Ishikawa (cell line): ENCODE measurements around the gene PPP1R12C.

Experiments
- EGR1 ChIP-seq: IDR thresholded peaks from 2 replicates; pipeline ENCODE4 v1.6.1; 2012
- EP300 ChIP-seq: IDR thresholded peaks from 2 replicates; pipeline ENCODE4 v1.6.1; 2012; ENCODE audit warnings: borderline replicate concordance
- FOXM1 ChIP-seq: IDR thresholded peaks from 2 replicates; pipeline ENCODE4 v1.6.1; 2012; ENCODE audit warnings: low read depth, borderline replicate concordance
- MAX ChIP-seq: IDR thresholded peaks from 2 replicates; pipeline ENCODE4 v1.6.1; 2012
- NFIC ChIP-seq: IDR thresholded peaks from 2 replicates; pipeline ENCODE4 v1.6.1; 2012
- RAD21 ChIP-seq: IDR thresholded peaks from 2 replicates; pipeline ENCODE4 v1.6.1; 2012; ENCODE audit warnings: low read depth
- REST ChIP-seq: IDR thresholded peaks from 2 replicates; pipeline ENCODE4 v1.6.1; 2012; ENCODE audit warnings: low read depth, mild to moderate bottlenecking
- TAF1 ChIP-seq: IDR thresholded peaks from 2 replicates; pipeline ENCODE4 v1.6.1; 2012; ENCODE audit warnings: low read depth, mild to moderate bottlenecking
- TCF12 ChIP-seq: IDR thresholded peaks from 2 replicates; pipeline ENCODE4 v1.6.1; 2012; ENCODE audit warnings: low read depth
- TEAD4 ChIP-seq: IDR thresholded peaks from 2 replicates; pipeline ENCODE4 v1.6.1; 2012
- USF1 ChIP-seq: IDR thresholded peaks from 2 replicates; pipeline ENCODE4 v1.6.1; 2012
- YY1 ChIP-seq: IDR thresholded peaks from 2 replicates; pipeline ENCODE4 v1.6.1; 2012; ENCODE audit warnings: low read depth
- ZBTB7A ChIP-seq: IDR thresholded peaks from 2 replicates; pipeline ENCODE4 v1.6.1; 2012; ENCODE audit warnings: low read depth

GRCh38 chr19:55092423-55093318 lies 24.8 kb downstream of the PPP1R12C start:
- no peak for TF ChIP-seq MAX
- TF ChIP-seq USF1: no peak
- no peak for TF ChIP-seq TAF1
- no peak for TF ChIP-seq FOXM1
- TF ChIP-seq ZBTB7A: peak; percentile 61; the same call in 1 of the 2 replicates
- TF ChIP-seq REST: no peak
- no peak for TF ChIP-seq EP300
- TF ChIP-seq TEAD4: no peak
- no peak for TF ChIP-seq EGR1
- no peak for TF ChIP-seq RAD21
- TF ChIP-seq YY1: no peak
- TF ChIP-seq TCF12: no peak
- TF ChIP-seq NFIC: no peak
